AG04450 (cell line): ENCODE results near the gene PPP1R1A. TPM values are rescaled to one million over a fixed set of nuclear protein-coding genes. Genes with fewer than 3 reads are reported as not detected.

Source experiments
- CTCF ChIA-PET: fragments of 300-600, 350-600 bp; formaldehyde crosslinking; extraction: SDS; loops from one replicate; lab custom pipeline; 2022; ENCODE audit warnings: antibody characterized with exemption, inconsistent platforms; lab: Charles Lee
- POLR2A ChIA-PET: fragments of 350-600 bp; formaldehyde crosslinking; extraction: SDS; loops from one replicate; lab custom pipeline; 2021; ENCODE audit warnings: antibody characterized with exemption, inconsistent platforms; lab: Yijun Ruan, JAX
- DNase-seq: peaks from one replicate; pipeline ENCODE4 v3.0.0-alpha.2; 2011; ENCODE audit warnings: low read depth, low spot score
- H3K27ac ChIP-seq: one replicate; pipeline ENCODE4 v1.5.1; 2012; ENCODE audit warnings: low read depth, low read length, control low read depth
- H3K27me3 ChIP-seq: one replicate; pipeline ENCODE4 v1.6.0; 2012; ENCODE audit warnings: low read length; ENCODE audit not compliant: control insufficient read depth, insufficient read depth
- H3K4me3 ChIP-seq: 2 replicates; pipeline ENCODE4 v1.5.1; 2011; ENCODE audit warnings: mild to moderate bottlenecking, low read depth, low read length, control low read depth
- H3K9me3 ChIP-seq: 2 replicates; pipeline ENCODE4 v1.5.1; 2012; ENCODE audit warnings: low read length; ENCODE audit not compliant: control insufficient read depth, insufficient read depth
- polyA plus RNA-seq: library from polyadenylated mRNA; depleted of rRNA; stranded (reverse); fragments of >200 nt; gene quantifications from 2 replicates; pipeline ENCODE4 v1.2.3, GENCODE V29; 2011
- TF ChIP-seq, protein P1 (sequence below): IDR thresholded peaks from 2 replicates; pipeline ENCODE4 v1.5.1; 2011; ENCODE audit warnings: low read depth, low read length, control low read depth, inconsistent platforms

The PPP1R1A gene
- polyA plus RNA-seq, 1 experiment, result not detected

GRCh38 chr12:54569072-54569471 lies 19.4 kb downstream of the PPP1R1A start:
- Histone ChIP-seq H3K27me3 (peaks cover 23% of the 10 kb centered on the region), H3K4me3 (no peak overlapping the region), H3K9me3 (no peaks in the 10 kb centered on the region), H3K27ac (no peak overlapping the region)
- DNase-seq, result no peak
- TF ChIP-seq, protein P1, sequence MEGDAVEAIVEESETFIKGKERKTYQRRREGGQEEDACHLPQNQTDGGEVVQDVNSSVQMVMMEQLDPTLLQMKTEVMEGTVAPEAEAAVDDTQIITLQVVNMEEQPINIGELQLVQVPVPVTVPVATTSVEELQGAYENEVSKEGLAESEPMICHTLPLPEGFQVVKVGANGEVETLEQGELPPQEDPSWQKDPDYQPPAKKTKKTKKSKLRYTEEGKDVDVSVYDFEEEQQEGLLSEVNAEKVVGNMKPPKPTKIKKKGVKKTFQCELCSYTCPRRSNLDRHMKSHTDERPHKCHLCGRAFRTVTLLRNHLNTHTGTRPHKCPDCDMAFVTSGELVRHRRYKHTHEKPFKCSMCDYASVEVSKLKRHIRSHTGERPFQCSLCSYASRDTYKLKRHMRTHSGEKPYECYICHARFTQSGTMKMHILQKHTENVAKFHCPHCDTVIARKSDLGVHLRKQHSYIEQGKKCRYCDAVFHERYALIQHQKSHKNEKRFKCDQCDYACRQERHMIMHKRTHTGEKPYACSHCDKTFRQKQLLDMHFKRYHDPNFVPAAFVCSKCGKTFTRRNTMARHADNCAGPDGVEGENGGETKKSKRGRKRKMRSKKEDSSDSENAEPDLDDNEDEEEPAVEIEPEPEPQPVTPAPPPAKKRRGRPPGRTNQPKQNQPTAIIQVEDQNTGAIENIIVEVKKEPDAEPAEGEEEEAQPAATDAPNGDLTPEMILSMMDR, result no peak
- POLR2A ChIA-PET, result no interaction called here
- CTCF ChIA-PET, result interaction anchor here (3.3 kb wide), 1 partner anchor 11 kb away, joined by 15 read pairs; no protein-coding TSS in a partner anchor

DNA sequence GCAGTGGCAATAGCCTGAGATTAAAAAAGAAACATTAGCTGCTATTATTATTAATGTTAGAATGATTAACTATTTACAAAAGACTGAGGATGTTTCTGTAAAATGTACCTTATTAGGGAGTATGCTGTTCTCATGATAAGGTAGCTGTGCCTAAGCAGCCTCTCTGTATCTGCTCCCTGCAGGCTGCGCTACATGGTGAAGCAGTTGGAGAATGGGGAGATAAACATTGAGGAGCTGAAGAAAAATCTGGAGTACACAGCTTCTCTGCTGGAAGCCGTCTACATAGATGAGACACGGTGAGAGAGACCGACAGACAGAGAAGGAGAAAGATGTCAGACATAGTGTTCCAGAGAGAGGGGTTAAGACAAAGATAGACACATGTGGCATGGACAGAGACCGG lies 21.7 kb downstream of the PPP1R1A start:
- CTCF ChIA-PET, result interaction anchor here (1.1 to 3.3 kb wide), 2 partner anchors 13 to 29 kb away, joined by 3 to 15 read pairs; no protein-coding TSS in a partner anchor
- no peak overlapping the region for H3K27ac ChIP-seq
- H3K4me3 ChIP-seq, result no peak overlapping the region
- TF ChIP-seq, protein P1, result no peak
- peaks cover 23% of the 10 kb centered on the region for H3K27me3 ChIP-seq
- DNase-seq, result no peak
- POLR2A ChIA-PET, result no interaction called here
- H3K9me3 ChIP-seq, result no peaks in the 10 kb centered on the region

DNA sequence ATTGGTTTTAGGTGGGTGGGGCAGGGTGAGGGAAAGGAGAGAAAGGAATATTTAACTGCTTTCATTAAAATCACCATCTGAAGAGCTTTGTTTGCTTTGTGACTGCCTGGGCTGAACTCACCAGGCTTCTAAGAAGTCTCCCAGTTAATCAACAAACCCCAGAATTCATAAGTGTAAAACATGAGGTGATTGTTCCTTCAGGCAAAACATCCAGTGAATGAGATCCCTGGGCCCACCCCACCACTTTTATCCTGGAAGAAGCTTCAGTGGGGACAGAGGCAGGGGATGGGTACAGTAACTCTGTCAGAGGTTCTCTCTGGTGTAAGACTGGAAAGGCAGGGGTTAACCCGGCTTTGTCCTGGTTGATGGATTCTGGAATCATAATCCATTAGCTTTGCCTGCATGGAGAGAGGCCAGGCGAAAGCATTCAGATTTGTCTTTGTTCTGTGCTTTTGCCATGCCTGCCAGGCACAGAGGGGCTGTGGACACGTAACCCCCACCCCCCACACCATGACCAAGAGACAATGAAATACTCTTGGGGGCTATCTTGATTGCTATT lies 22.4 kb downstream of the PPP1R1A start:
- no peak overlapping the region for H3K4me3 ChIP-seq
- ChIA-PET CTCF (interaction anchor here (1.1 to 3.3 kb wide), 3 partner anchors 14 to 30 kb away, joined by 3 to 15 read pairs (median 3); no protein-coding TSS in a partner anchor), POLR2A (no interaction called here)
- TF ChIP-seq, protein P1, result no peak
- H3K9me3 ChIP-seq, result no peaks in the 10 kb centered on the region
- H3K27ac ChIP-seq, result no peak overlapping the region
- DNase-seq, result no peak
- peaks cover 24% of the 10 kb centered on the region for H3K27me3 ChIP-seq

GRCh38 chr12:54565310-54565985 lies 23.0 kb downstream of the PPP1R1A start:
- H3K9me3 ChIP-seq, result no peaks in the 10 kb centered on the region
- TF ChIP-seq, protein P1, result no peak
- H3K4me3 ChIP-seq, result no peak overlapping the region
- no peak overlapping the region for H3K27ac ChIP-seq
- ChIA-PET POLR2A (no interaction called here), CTCF (interaction anchor here (0.9 to 3.3 kb wide), 3 partner anchors 14 to 31 kb away, joined by 3 to 15 read pairs (median 3); no protein-coding TSS in a partner anchor)
- H3K27me3 ChIP-seq, result peaks cover 26% of the 10 kb centered on the region
- no peak for DNase-seq

DNA sequence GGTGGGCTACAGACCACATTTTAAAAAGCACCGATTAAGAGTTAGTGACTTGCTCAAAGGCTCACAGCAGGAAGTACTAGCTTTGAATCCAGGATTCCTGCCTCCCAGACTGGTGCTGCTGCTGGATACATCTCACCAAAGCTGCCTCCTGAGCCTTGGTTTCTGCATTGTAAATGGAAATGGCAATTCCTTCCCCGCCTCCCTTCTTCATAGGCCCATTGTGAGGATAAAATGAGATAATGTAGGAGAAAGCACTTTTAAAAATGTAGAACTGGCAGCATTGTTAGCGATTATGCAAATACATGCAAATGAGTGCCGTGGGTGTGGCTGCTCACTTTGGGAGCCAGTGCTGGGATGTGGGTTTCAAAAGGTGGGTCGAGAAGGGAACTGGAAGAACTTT lies 23.7 kb downstream of the PPP1R1A start:
- POLR2A ChIA-PET, result interaction anchor here (0.7 kb wide), 1 partner anchor 13 kb away, joined by 4 read pairs; no protein-coding TSS in a partner anchor
- Histone ChIP-seq H3K27ac (no peak overlapping the region), H3K27me3 (peaks cover 25% of the 10 kb centered on the region), H3K4me3 (no peak overlapping the region), H3K9me3 (no peaks in the 10 kb centered on the region)
- CTCF ChIA-PET, result interaction anchor here (0.9 to 1.4 kb wide), 3 partner anchors 15 to 32 kb away, joined by 3 to 5 read pairs (median 3); no protein-coding TSS in a partner anchor
- TF ChIP-seq, protein P1, result no peak
- DNase-seq, result no peak
